BJ (cell line): ENCODE results near the gene SP3. TPM values are rescaled to one million over a fixed set of nuclear protein-coding genes. Genes with fewer than 3 reads are reported as not detected.
A peak's percentile ranks its signal among the peaks of the same experiment; 100 is the strongest.

Experiments
- CTCF ChIA-PET: fragments of 350-600 bp; formaldehyde crosslinking; extraction: SDS; loops from one replicate; lab custom pipeline; 2021; ENCODE audit warnings: antibody characterized with exemption, inconsistent platforms; lab: Yijun Ruan, JAX
- POLR2A ChIA-PET: fragments of 300-600 bp; sonication (Branson Sonifier 250); formaldehyde crosslinking; extraction: SDS; loops from one replicate; lab custom pipeline; 2021; ENCODE audit warnings: antibody characterized with exemption; lab: Charles Lee
- DNase-seq: peaks from one replicate; pipeline ENCODE4 v3.0.0-alpha.2; 2011; ENCODE audit warnings: low read depth
- H3K27me3 ChIP-seq: 2 replicates; pipeline ENCODE4 v1.6.0; 2011; ENCODE audit warnings: low read length; ENCODE audit not compliant: control insufficient read depth, insufficient read depth
- H3K36me3 ChIP-seq: 2 replicates; pipeline ENCODE4 v1.5.1; 2011; ENCODE audit warnings: low read length; ENCODE audit not compliant: control insufficient read depth, insufficient read depth
- H3K4me3 ChIP-seq: 2 replicates; pipeline ENCODE4 v1.5.1; 2011; ENCODE audit warnings: low read depth, mild to moderate bottlenecking, control low read depth, low read length
- polyA minus RNA-seq: library from RNA; depleted of rRNA, polyadenylated mRNA; stranded (reverse); fragments of >200 nt; gene quantifications from 2 replicates; pipeline ENCODE4 v1.2.3, GENCODE V29; 2011; rRNA and poly(A)+ RNA removed
- polyA plus RNA-seq: library from polyadenylated mRNA; depleted of rRNA; stranded (reverse); fragments of >200 nt; gene quantifications from 2 replicates; pipeline ENCODE4 v1.2.3, GENCODE V29; 2011; rRNA removed
- TF ChIP-seq, protein P1 (sequence below): IDR thresholded peaks from 2 replicates; pipeline ENCODE4 v1.5.1; 2011; ENCODE audit warnings: low read depth, mild to moderate bottlenecking, control low read depth, inconsistent platforms, low read length, moderate library complexity; ENCODE audit not compliant: insufficient read depth

SP3 gene
- polyA plus RNA-seq (33.2 and 50.0 TPM in 2 replicates), polyA minus RNA-seq (41.2 and 44.3 TPM in 2 replicates)

DNA sequence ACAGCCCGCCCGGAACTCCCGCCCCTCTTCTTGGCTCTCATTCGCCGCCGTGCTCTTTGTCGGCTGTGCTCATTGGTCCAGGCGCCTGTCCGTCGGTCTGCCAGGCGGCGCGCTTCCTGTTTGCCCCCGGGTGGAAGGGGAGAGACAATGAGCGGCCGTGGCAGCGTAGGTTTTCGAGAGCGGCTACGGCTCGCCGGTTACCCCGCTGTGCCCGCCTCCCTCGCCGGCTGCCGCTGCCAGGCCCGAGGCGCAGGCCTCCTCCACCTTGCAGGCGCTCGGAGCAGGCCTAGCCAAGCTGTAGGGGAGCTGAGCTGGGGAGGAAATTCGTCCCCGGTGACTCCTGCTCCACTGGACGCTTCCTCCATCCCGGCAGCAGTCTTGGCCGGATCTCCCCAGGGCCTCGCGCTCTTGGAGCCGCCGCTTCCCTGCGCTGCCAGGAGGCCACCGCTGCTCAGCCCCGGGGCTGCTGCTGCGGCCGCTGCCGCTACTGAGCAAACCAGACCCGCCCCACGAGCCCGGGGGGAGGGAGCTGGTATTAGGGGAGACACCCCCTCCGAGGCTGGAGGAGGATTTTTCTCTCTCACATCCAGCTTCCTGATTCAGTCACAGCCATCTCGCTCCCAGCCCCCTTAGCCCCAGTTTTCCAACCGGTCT is at the start of gene SP3:
Gene SP3, minus strand, starts transcription at position 2 of the 654 bp plus-strand sequence. CDS start 202 bp downstream, outside the sequence.
- no peaks in the 10 kb centered on the region for H3K27me3 ChIP-seq
- TF ChIP-seq, protein P1, sequence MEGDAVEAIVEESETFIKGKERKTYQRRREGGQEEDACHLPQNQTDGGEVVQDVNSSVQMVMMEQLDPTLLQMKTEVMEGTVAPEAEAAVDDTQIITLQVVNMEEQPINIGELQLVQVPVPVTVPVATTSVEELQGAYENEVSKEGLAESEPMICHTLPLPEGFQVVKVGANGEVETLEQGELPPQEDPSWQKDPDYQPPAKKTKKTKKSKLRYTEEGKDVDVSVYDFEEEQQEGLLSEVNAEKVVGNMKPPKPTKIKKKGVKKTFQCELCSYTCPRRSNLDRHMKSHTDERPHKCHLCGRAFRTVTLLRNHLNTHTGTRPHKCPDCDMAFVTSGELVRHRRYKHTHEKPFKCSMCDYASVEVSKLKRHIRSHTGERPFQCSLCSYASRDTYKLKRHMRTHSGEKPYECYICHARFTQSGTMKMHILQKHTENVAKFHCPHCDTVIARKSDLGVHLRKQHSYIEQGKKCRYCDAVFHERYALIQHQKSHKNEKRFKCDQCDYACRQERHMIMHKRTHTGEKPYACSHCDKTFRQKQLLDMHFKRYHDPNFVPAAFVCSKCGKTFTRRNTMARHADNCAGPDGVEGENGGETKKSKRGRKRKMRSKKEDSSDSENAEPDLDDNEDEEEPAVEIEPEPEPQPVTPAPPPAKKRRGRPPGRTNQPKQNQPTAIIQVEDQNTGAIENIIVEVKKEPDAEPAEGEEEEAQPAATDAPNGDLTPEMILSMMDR: no peak
- ChIA-PET POLR2A (interaction anchor here (0.6 kb wide), 2 partner anchors 41 to 47 kb away, joined by 3 to 4 read pairs; no protein-coding TSS in a partner anchor), CTCF (interaction anchor here (0.9 kb wide), 1 partner anchor 75 kb away, joined by 3 read pairs; no protein-coding TSS in a partner anchor)
- peak; percentile 79 for DNase-seq
- peak within 1 kb of the TSS; percentile 93 for H3K4me3 ChIP-seq
- H3K36me3 ChIP-seq: no peaks in the 10 kb centered on the region

DNA sequence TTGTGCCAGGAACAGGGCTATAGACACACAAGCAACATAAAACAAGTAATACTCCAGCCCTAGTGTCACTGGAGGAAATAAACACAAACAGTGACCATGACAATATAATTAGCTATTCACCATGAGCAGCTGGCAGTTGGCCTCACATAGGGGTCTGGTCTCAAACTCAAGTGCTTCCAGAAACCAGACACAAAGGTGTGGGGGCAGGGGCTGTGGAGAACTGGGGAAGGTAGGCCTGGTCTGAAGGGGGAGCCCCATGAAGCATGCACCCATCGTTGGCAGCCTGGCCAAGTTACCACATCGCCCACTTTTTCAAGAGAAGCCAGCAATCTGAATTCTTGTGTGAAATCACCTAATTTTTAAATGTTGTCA is 49.5 kb upstream of the SP3 start:
- Histone ChIP-seq H3K4me3 (no peak overlapping the region), H3K27me3 (no peaks in the 10 kb centered on the region), H3K36me3 (no peaks in the 10 kb centered on the region)
- DNase-seq: no peak
- ChIA-PET POLR2A (no interaction called here), CTCF (interaction anchor here (3.6 kb wide), 1 partner anchor 10 kb away, joined by 10 read pairs; no protein-coding TSS in a partner anchor)
- TF ChIP-seq, protein P1: no peak

DNA sequence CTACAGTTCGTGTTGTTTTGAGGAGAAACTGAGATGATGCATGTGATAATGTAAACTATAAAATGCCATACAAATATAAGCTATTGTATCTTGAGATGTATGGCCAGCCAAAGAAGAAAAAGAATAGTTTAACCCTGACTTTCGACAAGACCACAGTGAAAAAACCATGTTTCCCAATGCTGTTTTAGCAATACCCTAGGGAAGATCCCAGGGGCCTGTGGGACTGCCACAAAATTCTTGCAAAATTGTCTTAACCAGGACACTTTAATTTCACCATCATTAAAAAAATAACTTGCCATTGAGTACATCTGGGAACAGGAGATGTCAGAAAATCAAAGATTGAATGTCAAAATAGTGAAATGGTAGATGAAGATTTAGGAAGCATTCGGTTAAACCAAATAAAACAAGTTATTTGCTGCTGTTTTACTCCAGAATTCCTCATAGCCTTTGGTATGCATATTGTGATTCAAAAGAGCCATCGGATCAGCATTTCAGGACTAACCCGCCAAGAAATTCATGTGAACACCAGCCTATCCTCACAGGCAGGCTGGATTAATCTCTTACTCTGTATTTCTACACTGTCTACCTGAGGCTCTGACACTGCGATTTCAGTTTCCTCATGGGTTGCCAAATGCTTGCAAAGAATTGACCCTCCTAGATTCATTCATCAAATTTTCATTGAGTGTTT is 49.0 kb upstream of the SP3 start:
- CTCF ChIA-PET: interaction anchor here (3.6 kb wide), 1 partner anchor 11 kb away, joined by 10 read pairs; no protein-coding TSS in a partner anchor
- no peak overlapping the region for H3K4me3 ChIP-seq
- H3K27me3 ChIP-seq: no peaks in the 10 kb centered on the region
- POLR2A ChIA-PET: no interaction called here
- no peaks in the 10 kb centered on the region for H3K36me3 ChIP-seq
- TF ChIP-seq, protein P1: no peak
- DNase-seq: no peak

DNA sequence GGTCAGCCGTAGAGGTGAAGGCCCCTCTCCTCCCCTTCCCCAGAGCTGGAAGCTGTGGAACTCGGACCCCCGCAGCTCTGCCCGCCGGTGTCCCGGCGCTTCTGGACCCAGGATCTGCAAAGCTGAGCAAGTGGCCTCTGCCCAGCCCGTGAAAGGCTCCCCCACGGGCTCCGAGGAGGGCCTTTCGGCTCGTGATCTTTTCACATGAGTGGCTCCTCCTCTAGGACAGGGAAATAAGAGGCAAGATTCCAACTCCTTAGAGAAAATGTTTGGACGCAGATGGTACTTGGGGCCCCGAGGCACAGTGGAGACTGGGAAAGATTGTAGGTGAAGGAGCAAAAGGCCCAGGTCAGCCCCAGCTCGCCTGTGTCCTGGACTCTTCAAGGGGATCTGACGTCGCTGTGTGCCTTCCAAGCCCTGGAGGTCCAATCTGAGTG is 48.2 kb upstream of the SP3 start:
- peak overlapping the region; percentile 37 for H3K4me3 ChIP-seq
- no peak for DNase-seq
- H3K27me3 ChIP-seq: no peaks in the 10 kb centered on the region
- ChIA-PET POLR2A (no interaction called here), CTCF (interaction anchor here (3.6 kb wide), 1 partner anchor 12 kb away, joined by 10 read pairs; no protein-coding TSS in a partner anchor)
- TF ChIP-seq, protein P1: no peak
- H3K36me3 ChIP-seq: no peaks in the 10 kb centered on the region
